K562 (cell line): Measurements from ENCODE around the gene PCDHGB5. TPM values are rescaled to one million over a fixed set of nuclear protein-coding genes. Genes with fewer than 3 reads are reported as not detected.
A peak's percentile ranks its signal among the peaks of the same experiment; 100 is the strongest.

Experiments used
- ATAC-seq: fragments of 200-7000 bp; cut with Tn5 transposase; 3 replicates; pipeline ENCODE4 v1.9.1; 2020; ENCODE audit warnings: moderate library complexity
- BruUV-seq: library from RNA; stranded (reverse); fragments of 400-500 nt; replicated peaks from 2 replicates; lab custom pipeline; 2021; lab: Mats Ljungman, UMichigan
- CTCF ChIA-PET: fragments of 300-600 bp; formaldehyde crosslinking; extraction: SDS; loops from one replicate; lab custom pipeline; 2021; ENCODE audit warnings: low intra/inter-chr PET ratio; lab: Yijun Ruan, JAX
- POLR2A ChIA-PET: fragments of 300-600, 350-650 bp; sonication (Branson Sonifier 250); formaldehyde crosslinking; extraction: SDS; loops from one replicate; lab custom pipeline; 2021; ENCODE audit warnings: antibody characterized with exemption, inconsistent platforms; lab: Yijun Ruan, JAX
- DNase-seq, 4 experiments: peaks; one replicate each; pipeline versions ENCODE4 v3.0.0 to v3.0.0-alpha.2; 2011 to 2018; ENCODE audit warnings: low spot score in 3 of 4, mixed read lengths in 3 of 4; ENCODE audit errors: extremely low read depth in 1 of 4
- FAIRE-seq: peaks from 2 replicates; lab custom pipeline; 2011; peaks lifted over from hg19 to GRCh38; lab: Jason Lieb, UNC
- H2AFZ ChIP-seq: 2 replicates; pipeline ENCODE4 v1.6.0; 2011; ENCODE audit warnings: low read depth, low read length, control low read depth, inconsistent platforms
- H3K27ac ChIP-seq: fragments of 200-600 bp; 3 replicates; pipeline ENCODE4 v1.8.0; 2011; ENCODE audit warnings: low read depth, mild to moderate bottlenecking, control low read depth, inconsistent platforms, low read length, moderate library complexity, mixed read lengths; ENCODE audit errors: extremely low read depth
- H3K27me3 ChIP-seq, 2 experiments: fragments of 300-600 bp in 1 of 2; 2 replicates in 1 of 2; 3 replicates in 1 of 2; pipeline versions ENCODE4 v1.6.0 to v1.8.0; 2011; ENCODE audit warnings: inconsistent platforms in 2 of 2, low read length in 2 of 2, mild to moderate bottlenecking in 1 of 2, mixed read lengths in 1 of 2, moderate library complexity in 1 of 2; ENCODE audit not compliant: control insufficient read depth in 2 of 2, insufficient read depth in 2 of 2
- H3K36me3 ChIP-seq: fragments of 300-600 bp; 3 replicates; pipeline ENCODE4 v1.8.0; 2011; ENCODE audit warnings: mild to moderate bottlenecking, low read length, inconsistent platforms; ENCODE audit not compliant: control insufficient read depth, insufficient read depth
- H3K4me1 ChIP-seq, 2 experiments: fragments of 200-600 bp in 1 of 2; replicated peaks in 1 of 2; 2 replicates in 1 of 2; 3 replicates in 1 of 2; pipeline versions ENCODE4 v1.5.1 to v1.8.0; 2011; ENCODE audit warnings: inconsistent platforms in 2 of 2, low read length in 2 of 2, mild to moderate bottlenecking in 1 of 2, mixed read lengths in 1 of 2, moderate library complexity in 1 of 2; ENCODE audit not compliant: control insufficient read depth in 2 of 2, insufficient read depth in 2 of 2
- H3K4me2 ChIP-seq: 2 replicates; pipeline ENCODE4 v1.6.1; 2011; ENCODE audit warnings: low read length, control low read depth, inconsistent platforms, mixed read lengths; ENCODE audit not compliant: insufficient read depth
- H3K4me3 ChIP-seq: fragments of 200-600 bp; sonication (generic), shearing (Covaris generic); 2 replicates; pipeline ENCODE4 v1.5.1; 2016; ENCODE audit warnings: control low read depth, inconsistent platforms
- H3K79me2 ChIP-seq: fragments of 200-600 bp; 3 replicates; pipeline ENCODE4 v1.8.0; 2011; ENCODE audit warnings: low read length, inconsistent platforms; ENCODE audit not compliant: control insufficient read depth, insufficient read depth
- H3K9ac ChIP-seq, 2 experiments: 2 replicates each; pipeline versions ENCODE4 v1.6.0 to v1.6.1; 2011; ENCODE audit warnings: low read depth in 2 of 2, low read length in 2 of 2, control low read depth in 1 of 2, inconsistent platforms in 1 of 2, mild to moderate bottlenecking in 1 of 2, mixed read lengths in 1 of 2; ENCODE audit not compliant: insufficient read depth in 1 of 2
- H3K9me1 ChIP-seq: one replicate; pipeline ENCODE4 v1.6.0; 2011; ENCODE audit warnings: inconsistent platforms, mild to moderate bottlenecking, low read length, moderate library complexity; ENCODE audit not compliant: control insufficient read depth, insufficient read depth
- H3K9me3 ChIP-seq: replicated peaks from 2 replicates; pipeline ENCODE4 v1.5.1; 2011; ENCODE audit warnings: low read depth, low read length, inconsistent platforms; ENCODE audit not compliant: control insufficient read depth, insufficient read depth
- H4K20me1 ChIP-seq: replicated peaks from 2 replicates; pipeline ENCODE4 v1.6.1; 2011; ENCODE audit warnings: low read length, inconsistent platforms, mixed read lengths; ENCODE audit not compliant: control insufficient read depth, insufficient read depth
- CBX5 ChIP-seq: IDR thresholded peaks from 2 replicates; pipeline ENCODE4 v1.6.1; 2014; ENCODE audit warnings: low read depth, borderline replicate concordance
- CCNT2 ChIP-seq: IDR thresholded peaks from 2 replicates; pipeline ENCODE4 v1.6.1; 2011; ENCODE audit warnings: borderline replicate concordance, low read depth, mild to moderate bottlenecking, moderate library complexity, mixed read lengths, low read length; ENCODE audit not compliant: insufficient read length; ENCODE audit errors: extremely low read depth
- COPS2 ChIP-seq: fragments of 450-650 bp; conservative IDR thresholded peaks from 2 replicates; pipeline ENCODE4 v1.6.1; 2016; ENCODE audit warnings: mild to moderate bottlenecking, moderate library complexity
- L3MBTL2 ChIP-seq: fragments of 450-650 bp; IDR thresholded peaks from 2 replicates; pipeline ENCODE4 v1.6.1; 2016; ENCODE audit warnings: mild to moderate bottlenecking, moderate library complexity
- MED1 ChIP-seq: sonication (generic); formaldehyde crosslinking; IDR thresholded peaks from 2 replicates; pipeline ENCODE4 v1.8.1; 2023; ENCODE audit warnings: missing genetic modification reagents, borderline replicate concordance
- MYNN ChIP-seq, 2 experiments: sonication (generic); formaldehyde crosslinking in 1 of 2; IDR thresholded peaks; 2 replicates each; pipeline versions ENCODE4 v1.5.0 to v1.6.1; 2016 to 2020; ENCODE audit warnings: antibody characterized with exemption in 1 of 2, missing genetic modification reagents in 1 of 2
- PHF8 ChIP-seq: fragments of 200-600 bp; sonication (generic); IDR thresholded peaks from 2 replicates; pipeline ENCODE4 v1.6.1; 2012; ENCODE audit warnings: mixed run types, mild to moderate bottlenecking, inconsistent platforms, low read length, moderate library complexity, borderline replicate concordance
- POLR2B ChIP-seq: fragments of 450-650 bp; IDR thresholded peaks from 2 replicates; pipeline ENCODE4 v1.6.1; 2018; ENCODE audit warnings: low read depth; ENCODE audit not compliant: partially characterized antibody
- RBFOX2 ChIP-seq: fragments of 200-400 bp; formaldehyde crosslinking; IDR thresholded peaks from 2 replicates; pipeline ENCODE4 v1.6.1; 2017; ENCODE audit warnings: low read depth, mild to moderate bottlenecking, low read length, moderate library complexity
- SRSF7 ChIP-seq: fragments of 200-400 bp; formaldehyde crosslinking; optimal IDR thresholded peaks from 2 replicates; pipeline ENCODE3; 2017; ENCODE audit warnings: mild to moderate bottlenecking, low read depth, low read length
- TRIM28 ChIP-seq: fragments of 450-650 bp; IDR thresholded peaks from 2 replicates; pipeline ENCODE4 v1.6.1; 2017
- ZC3H11A ChIP-seq: IDR thresholded peaks from 2 replicates; pipeline ENCODE4 v1.6.1; 2012; ENCODE audit warnings: low read depth, low read length, improper control_type of control experiment
- ZNF695 ChIP-seq: fragments of 450-650 bp; formaldehyde crosslinking; IDR thresholded peaks from 2 replicates; pipeline ENCODE4 v1.4.0; 2020; ENCODE audit warnings: mild to moderate bottlenecking, moderate library complexity
- WGBS: fragments of 100-300 bp; shearing (Covaris generic); methylation state at CpG from one replicate; pipeline ENCODE4 v1.1.6; 2016; ENCODE audit warnings: low coverage, mixed read lengths; ENCODE audit not compliant: insufficient coverage; ENCODE audit errors: missing lambda C conversion rate; 5-methylcytosine and 5-hydroxymethylcytosine counted together
- in situ Hi-C: fragments of 300-500 bp; cut with MboI; formaldehyde crosslinking; loops from 4 replicates; pipeline ENCODE4 v1.15.0; 2018; ENCODE audit warnings: inconsistent platforms, mixed read lengths
- intact Hi-C: fragments of 100-400 bp; cut with micrococcal nuclease; formaldehyde crosslinking; loops from 2 replicates; pipeline ENCODE4 v1.14.2; 2022
- polyA plus RNA-seq, 8 experiments: library from polyadenylated mRNA; depleted of rRNA in 4 of 8; stranded (reverse) in 5 of 8; unstranded in 3 of 8; fragments of >200 nt; fragmentation: Nextera tagmentation in 2 of 8; fragmentation: Illumina TruSeq in 1 of 8; extraction: Ambion mirVana in 2 of 8; extraction: Trizol in 1 of 8; gene quantifications; 2 replicates each; pipeline versions ENCODE4 v1.2.1 to v1.2.3, GENCODE V29; 2011 to 2014; ENCODE audit warnings: inconsistent platforms in 1 of 8, missing spikeins in 1 of 8
- total RNA-seq, 7 experiments: library from RNA; depleted of rRNA in 6 of 7; stranded (reverse); fragments of >200 nt in 6 of 7; fragmentation: Illumina TruSeq in 2 of 7; extraction: Trizol in 2 of 7; gene quantifications; 2 replicates each; pipeline versions ENCODE4 v1.2.1 to v1.2.3, GENCODE V29; 2011 to 2021; ENCODE audit warnings: low replicate concordance in 1 of 7
- TF ChIP-seq, protein P1 (sequence below), 3 experiments: fragments of 200-800 bp in 1 of 3; sonication (Bioruptor generic) in 1 of 3; sonication (generic) in 1 of 3; formaldehyde crosslinking in 1 of 3; IDR thresholded peaks; 2 replicates each; pipeline versions ENCODE4 v1.6.1 to v1.8.0; 2016 to 2022; ENCODE audit warnings: mild to moderate bottlenecking in 2 of 3, missing compliant biosample characterization in 2 of 3, missing genetic modification characterization in 2 of 3, missing genetic modification reagents in 1 of 3
- TF ChIP-seq, protein P2 (sequence below), 3 experiments: IDR thresholded peaks in 2 of 3; conservative IDR thresholded peaks in 1 of 3; 2 replicates each; pipeline ENCODE4 v1.5.1; 2011 to 2012; ENCODE audit warnings: low read length in 3 of 3, mild to moderate bottlenecking in 3 of 3, control low read depth in 2 of 3, improper control_type of control experiment in 1 of 3, inconsistent platforms in 1 of 3, low read depth in 1 of 3, mixed read lengths in 1 of 3, moderate library complexity in 1 of 3; ENCODE audit not compliant: insufficient read depth in 2 of 3

PCDHGB5 gene
- total and polyA plus RNA-seq, 9 of the 15 experiments (the other 6 are each of a cell fraction or from before 2014, with no cell fraction given): 0.05 to 0.29 (median 0.12) TPM; not detected in 2

GRCh38 chr5:141351591-141351990, 46.2 kb upstream of the PCDHGB5 start (continued):
- TF ChIP-seq ZNF695 (CRISPR knock-in tag): no peak

- H3K27ac ChIP-seq: no peak within 1 kb of the TSS
- peak within 1 kb of the TSS; percentile 32 for H3K4me2 ChIP-seq
- peak within 1 kb of the TSS in 1 of 2 experiments; percentile 50; a peak in 2 of 4 replicates for H3K9ac ChIP-seq
- peaks cover 3 to 12% of the 10 kb centered on the region in 2 experiments; a peak in 3 of 5 replicates for H3K4me1 ChIP-seq
- TSS peak; percentile 26 for BruUV-seq
- peak within 1 kb of the TSS; percentile 28 for H3K4me3 ChIP-seq
- H4K20me1 ChIP-seq: no peaks in the 10 kb centered on the region
- intact Hi-C loops: no loop called here
- no peaks in the 10 kb centered on the region for H3K9me3 ChIP-seq
- ChIA-PET POLR2A (interaction anchor here (1.0 to 1.5 kb wide), 3 partner anchors 9 to 163 kb away, joined by 3 to 5 read pairs (median 3); partner anchors contain the start of gene PCDHGA5), CTCF (interaction anchor here (0.7 to 1.1 kb wide), 2 partner anchors 105 to 206 kb away, joined by 3 read pairs; no protein-coding TSS in a partner anchor)
- no peaks in the 10 kb centered on the region for H3K9me1 ChIP-seq
- H2AFZ ChIP-seq: peak within 1 kb of the TSS; percentile 59; the same call in 1 of the 2 replicates
- DNase-seq (peak in 1 of 4 experiments; percentile 15), ATAC-seq (peak; percentile 45; the same call in 1 of the 3 replicates), FAIRE-seq (no peak)
- no peaks in the 10 kb centered on the region for H3K36me3 ChIP-seq
- WGBS: 16% methylated on average over 29 of the region's 29 CpGs
- peaks cover 0 to 20% of the 10 kb centered on the region in 2 experiments; a peak in 2 of 5 replicates for H3K27me3 ChIP-seq
- in situ Hi-C loops: no loop called here
- H3K79me2 ChIP-seq: no peaks in the 10 kb centered on the region
- TF ChIP-seq, protein P1, sequence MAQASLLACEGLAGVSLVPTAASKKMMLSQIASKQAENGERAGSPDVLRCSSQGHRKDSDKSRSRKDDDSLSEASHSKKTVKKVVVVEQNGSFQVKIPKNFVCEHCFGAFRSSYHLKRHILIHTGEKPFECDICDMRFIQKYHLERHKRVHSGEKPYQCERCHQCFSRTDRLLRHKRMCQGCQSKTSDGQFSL (CRISPR knock-in tag; IDR thresholded peaks at IDR 0.05): no peak
- TF ChIP-seq, protein P1 (tag; IDR thresholded peaks at IDR 0.05): no peak
- TF ChIP-seq TRIM28 (no peak), COPS2 (no peak), MED1 (CRISPR knock-in tag) (no peak), PHF8 (peak; percentile 13; the same call in 1 of the 2 replicates), ZC3H11A (no peak), CCNT2 (no peak), SRSF7 (no peak), CBX5 (no peak), POLR2B (no peak), MYNN (IDR thresholded peaks at IDR 0.05) (no peak), MYNN (CRISPR knock-in tag; IDR thresholded peaks at IDR 0.05) (no peak), L3MBTL2 (peak; percentile 62; the same call in 1 of the 2 replicates), RBFOX2 (0 out of 2 replicates have a peak, but pooled peaks have one; percentile 19)
- TF ChIP-seq, protein P2, sequence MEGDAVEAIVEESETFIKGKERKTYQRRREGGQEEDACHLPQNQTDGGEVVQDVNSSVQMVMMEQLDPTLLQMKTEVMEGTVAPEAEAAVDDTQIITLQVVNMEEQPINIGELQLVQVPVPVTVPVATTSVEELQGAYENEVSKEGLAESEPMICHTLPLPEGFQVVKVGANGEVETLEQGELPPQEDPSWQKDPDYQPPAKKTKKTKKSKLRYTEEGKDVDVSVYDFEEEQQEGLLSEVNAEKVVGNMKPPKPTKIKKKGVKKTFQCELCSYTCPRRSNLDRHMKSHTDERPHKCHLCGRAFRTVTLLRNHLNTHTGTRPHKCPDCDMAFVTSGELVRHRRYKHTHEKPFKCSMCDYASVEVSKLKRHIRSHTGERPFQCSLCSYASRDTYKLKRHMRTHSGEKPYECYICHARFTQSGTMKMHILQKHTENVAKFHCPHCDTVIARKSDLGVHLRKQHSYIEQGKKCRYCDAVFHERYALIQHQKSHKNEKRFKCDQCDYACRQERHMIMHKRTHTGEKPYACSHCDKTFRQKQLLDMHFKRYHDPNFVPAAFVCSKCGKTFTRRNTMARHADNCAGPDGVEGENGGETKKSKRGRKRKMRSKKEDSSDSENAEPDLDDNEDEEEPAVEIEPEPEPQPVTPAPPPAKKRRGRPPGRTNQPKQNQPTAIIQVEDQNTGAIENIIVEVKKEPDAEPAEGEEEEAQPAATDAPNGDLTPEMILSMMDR (IDR thresholded peaks at IDR 0.05 in 2 of 3, conservative IDR thresholded peaks at IDR 0.05 in 1 of 3; ENCODE audit: insufficient read depth in 2 of 3, low read depth in 1 of 3, low read length in 3 of 3): peak; percentile 47 to 69 (median 64); a peak in 4 of 6 replicates
Observed at GRCh38 chr5:141354900-141355469, 42.8 kb upstream of the PCDHGB5 start, which contains the start of gene PCDHGA4. TSS of gene PCDHGA4 (plus strand) at chr5:141355021. CDS start at chr5:141355108, 87 bp downstream.
